Dendritic cell treated with granulocyte-macrophage colony-stimulating factor and Interleukin-4, amounts not matched to agents 40 ng/mL and 50 ng/mL, for 4 days (primary cell): ENCODE results near the gene CMTM2.
"Not testable (repeated sequence)": the region's sequence is repeated elsewhere in the genome, so short reads cannot be mapped to it uniquely, and the experiment has no call there.

Experiments used
- H3K27ac Mint-ChIP-seq: one replicate; pipeline ENCODE4 v1.8.0; 2022; ENCODE audit warnings: mild to moderate bottlenecking, mixed read lengths
- H3K27me3 Mint-ChIP-seq: one replicate; pipeline ENCODE4 v1.8.0; 2022; ENCODE audit warnings: mild to moderate bottlenecking, mixed read lengths
- H3K36me3 Mint-ChIP-seq: one replicate; pipeline ENCODE4 v1.8.0; 2022; ENCODE audit warnings: low read depth, mixed read lengths
- H3K4me1 Mint-ChIP-seq: one replicate; pipeline ENCODE4 v1.8.0; 2022; ENCODE audit warnings: low read depth, mixed read lengths
- H3K4me3 Mint-ChIP-seq: one replicate; pipeline ENCODE4 v1.8.0; 2022; ENCODE audit warnings: mild to moderate bottlenecking, moderate library complexity, mixed read lengths
- H3K9me3 Mint-ChIP-seq: one replicate; pipeline ENCODE4 v1.8.0; 2022; ENCODE audit warnings: mixed read lengths
- intact Hi-C: fragments of 100-400 bp; cut with micrococcal nuclease; formaldehyde crosslinking; loops from one replicate; pipeline ENCODE4 v1.15.0; 2022

The CMTM2 gene

GRCh38 chr16:66601471-66601870 is 22.2 kb downstream of the CMTM2 start:
- Mint-ChIP-seq H3K4me1 (peaks cover 48% of the 10 kb centered on the region), H3K4me3 (no peak overlapping the region), H3K27me3 (peaks cover 19% of the 10 kb centered on the region), H3K27ac (peak overlapping the region; percentile 62), H3K9me3 (peaks cover 9% of the 10 kb centered on the region), H3K36me3 (peaks cover 23% of the 10 kb centered on the region)
- intact Hi-C loops = no loop called here

GRCh38 chr16:66603537-66604375 is 24.5 kb downstream of the CMTM2 start:
- peaks cover 46% of the 10 kb centered on the region for H3K36me3 Mint-ChIP-seq
- peak overlapping the region; percentile 90 for H3K4me3 Mint-ChIP-seq
- peaks cover 19% of the 10 kb centered on the region for H3K27me3 Mint-ChIP-seq
- H3K4me1 Mint-ChIP-seq = peaks cover 52% of the 10 kb centered on the region
- H3K9me3 Mint-ChIP-seq = peaks cover 9% of the 10 kb centered on the region
- peak overlapping the region; percentile 88 for H3K27ac Mint-ChIP-seq
- intact Hi-C loops = no loop called here

GRCh38 chr16:66604376-66605176 is 25.3 kb downstream of the CMTM2 start, which contains the start of gene CMTM3:
Gene CMTM3, plus strand, starts transcription at chr16:66604704. Its CDS starts 102 bp downstream, at chr16:66604806.
- peak within 1 kb of the TSS; percentile 90 for H3K4me3 Mint-ChIP-seq
- H3K36me3 Mint-ChIP-seq = peaks cover 54% of the 10 kb centered on the region
- intact Hi-C loops = loop anchor here (5.0 kb wide), 3 partner anchors 82 to 197 kb away; partner anchors contain the start of gene CMTM4
- H3K27ac Mint-ChIP-seq = peak within 1 kb of the TSS; percentile 88
- peaks cover 18% of the 10 kb centered on the region for H3K27me3 Mint-ChIP-seq
- H3K9me3 Mint-ChIP-seq = peaks cover 9% of the 10 kb centered on the region
- H3K4me1 Mint-ChIP-seq = peaks cover 52% of the 10 kb centered on the region

GRCh38 chr16:66605177-66605978 is 26.1 kb downstream of the CMTM2 start:
- H3K9me3 Mint-ChIP-seq = peaks cover 9% of the 10 kb centered on the region
- peaks cover 62% of the 10 kb centered on the region for H3K36me3 Mint-ChIP-seq
- intact Hi-C loops = loop anchor here (5.0 kb wide), 3 partner anchors 83 to 198 kb away; partner anchors contain the start of gene CMTM4
- peak overlapping the region; percentile 84 for H3K4me3 Mint-ChIP-seq
- H3K4me1 Mint-ChIP-seq = peaks cover 52% of the 10 kb centered on the region
- peaks cover 13% of the 10 kb centered on the region for H3K27me3 Mint-ChIP-seq
- H3K27ac Mint-ChIP-seq = peak overlapping the region; percentile 88

GRCh38 chr16:66605979-66606751 is 26.9 kb downstream of the CMTM2 start:
- peak overlapping the region; percentile 84 for H3K4me3 Mint-ChIP-seq
- H3K36me3 Mint-ChIP-seq = peaks cover 64% of the 10 kb centered on the region
- peaks cover 3% of the 10 kb centered on the region for H3K9me3 Mint-ChIP-seq
- H3K4me1 Mint-ChIP-seq = peaks cover 52% of the 10 kb centered on the region
- H3K27ac Mint-ChIP-seq = peak overlapping the region; percentile 88
- intact Hi-C loops = loop anchor here (2.0 to 5.0 kb wide), 4 partner anchors 53 to 199 kb away; partner anchors contain the start of genes CKLF and CMTM4
- H3K27me3 Mint-ChIP-seq = peaks cover 8% of the 10 kb centered on the region

GRCh38 chr16:66608241-66609138 is 29.2 kb downstream of the CMTM2 start:
- peaks cover 86% of the 10 kb centered on the region for H3K36me3 Mint-ChIP-seq
- no peaks in the 10 kb centered on the region for H3K9me3 Mint-ChIP-seq
- H3K4me1 Mint-ChIP-seq = peaks cover 40% of the 10 kb centered on the region
- H3K27ac Mint-ChIP-seq = peak overlapping the region; percentile 66
- H3K27me3 Mint-ChIP-seq = peaks cover 8% of the 10 kb centered on the region
- intact Hi-C loops = loop anchor here (5.0 kb wide), 3 partner anchors 86 to 201 kb away; partner anchors contain the start of gene CMTM4
- no peak overlapping the region for H3K4me3 Mint-ChIP-seq

- H3K36me3 Mint-ChIP-seq = peaks cover 87% of the 10 kb centered on the region
- intact Hi-C loops = loop anchor here (5.0 kb wide), 3 partner anchors 87 to 202 kb away; partner anchors contain the start of gene CMTM4
- no peak overlapping the region for H3K4me3 Mint-ChIP-seq
- H3K27ac Mint-ChIP-seq = no peak overlapping the region
- no peaks in the 10 kb centered on the region for H3K9me3 Mint-ChIP-seq
- H3K4me1 Mint-ChIP-seq = peaks cover 34% of the 10 kb centered on the region
- H3K27me3 Mint-ChIP-seq = peaks cover 2% of the 10 kb centered on the region
These were observed 29.9 kb downstream of the CMTM2 start for GRCh38 chr16:66609139-66609510.

- Mint-ChIP-seq H3K4me3 (no peak overlapping the region), H3K27me3 (no peaks in the 10 kb centered on the region), H3K36me3 (peaks cover 95% of the 10 kb centered on the region), H3K9me3 (no peaks in the 10 kb centered on the region), H3K27ac (no peak overlapping the region), H3K4me1 (peaks cover 36% of the 10 kb centered on the region)
- intact Hi-C loops = no loop called here
These were observed 31.0 kb downstream of the CMTM2 start for GRCh38 chr16:66610111-66610820.

GRCh38 chr16:66611911-66612310 is 32.6 kb downstream of the CMTM2 start:
- peaks cover 36% of the 10 kb centered on the region for H3K4me1 Mint-ChIP-seq
- peaks cover 87% of the 10 kb centered on the region for H3K36me3 Mint-ChIP-seq
- H3K9me3 Mint-ChIP-seq, intact Hi-C loops, H3K27ac Mint-ChIP-seq, H3K27me3 Mint-ChIP-seq, H3K4me3 Mint-ChIP-seq: not testable (repeated sequence)

- Mint-ChIP-seq H3K9me3 (no peaks in the 10 kb centered on the region), H3K4me3 (no peak overlapping the region), H3K27me3 (no peaks in the 10 kb centered on the region), H3K4me1 (peaks cover 36% of the 10 kb centered on the region), H3K36me3 (peaks cover 84% of the 10 kb centered on the region), H3K27ac (no peak overlapping the region)
- intact Hi-C loops = no loop called here
These were observed 33.2 kb downstream of the CMTM2 start for GRCh38 chr16:66612422-66612821.

GRCh38 chr16:66614161-66614802 is 35.0 kb downstream of the CMTM2 start:
- Mint-ChIP-seq H3K4me3 (no peak overlapping the region), H3K27me3 (no peaks in the 10 kb centered on the region), H3K36me3 (peaks cover 70% of the 10 kb centered on the region)

More at GRCh38 chr16:66614161-66614802, 35.0 kb downstream of the CMTM2 start:
- Mint-ChIP-seq H3K27ac (no peak overlapping the region), H3K9me3 (no peaks in the 10 kb centered on the region), H3K4me1 (peaks cover 26% of the 10 kb centered on the region)
- intact Hi-C loops = no loop called here
